HepG2 (cell line): ENCODE measurements around the gene MYH10. TPM values are rescaled to one million over a fixed set of nuclear protein-coding genes. Genes with fewer than 3 reads are reported as not detected.

Source experiments
- ARID4A ChIP-seq: sonication (generic); formaldehyde crosslinking; IDR thresholded peaks from 2 replicates; pipeline ENCODE4 v1.5.0; 2020; ENCODE audit warnings: mild to moderate bottlenecking, missing genetic modification reagents, borderline replicate concordance
- BORCS8-MEF2B ChIP-seq: sonication (generic); formaldehyde crosslinking; IDR thresholded peaks from 2 replicates; pipeline ENCODE4 v1.8.0; 2022; ENCODE audit warnings: mild to moderate bottlenecking, missing genetic modification reagents
- HMGXB4 ChIP-seq, 2 experiments: sonication (generic) in 1 of 2; formaldehyde crosslinking in 1 of 2; IDR thresholded peaks; 2 replicates each; pipeline versions ENCODE4 v1.4.0 to v1.6.1; 2018 to 2020; ENCODE audit warnings: missing genetic modification reagents in 2 of 2, borderline replicate concordance in 1 of 2, low read depth in 1 of 2, mild to moderate bottlenecking in 1 of 2, missing biosample characterization in 1 of 2
- TAF15 ChIP-seq: fragments of 200-400 bp; formaldehyde crosslinking; IDR thresholded peaks from one replicate; pipeline ENCODE4 v1.6.1; 2018; ENCODE audit warnings: mild to moderate bottlenecking, low read depth, low read length; ENCODE audit not compliant: poor library complexity, severe bottlenecking
- TRIM22 ChIP-seq: fragments of 450-650 bp; IDR thresholded peaks from 2 replicates; pipeline ENCODE4 v1.6.1; 2017
- ZNF335 ChIP-seq: sonication (generic); formaldehyde crosslinking; IDR thresholded peaks from 2 replicates; pipeline ENCODE4 v1.4.0; 2020; ENCODE audit warnings: missing genetic modification reagents
- ZNF430 ChIP-seq: sonication (generic); formaldehyde crosslinking; IDR thresholded peaks from 2 replicates; pipeline ENCODE4 v1.9.0; 2021; ENCODE audit warnings: mild to moderate bottlenecking, missing genetic modification reagents
- ZNF549 ChIP-seq: sonication (generic); formaldehyde crosslinking; IDR thresholded peaks from 2 replicates; pipeline ENCODE4 v1.5.0; 2020; ENCODE audit warnings: missing genetic modification reagents
- ZNF567 ChIP-seq: sonication (generic); formaldehyde crosslinking; IDR thresholded peaks from 2 replicates; pipeline ENCODE4 v1.8.1; 2023; ENCODE audit warnings: mild to moderate bottlenecking, missing genetic modification reagents, borderline replicate concordance
- ZNF574 ChIP-seq: sonication (generic); formaldehyde crosslinking; IDR thresholded peaks from 2 replicates; pipeline ENCODE4 v1.4.0; 2020; ENCODE audit warnings: missing genetic modification reagents
- ZNF687 ChIP-seq: sonication (generic); formaldehyde crosslinking; IDR thresholded peaks from 2 replicates; pipeline ENCODE4 v1.5.1; 2020; ENCODE audit warnings: mild to moderate bottlenecking, missing genetic modification reagents, moderate library complexity
- ZNF776 ChIP-seq: sonication (generic); formaldehyde crosslinking; IDR thresholded peaks from 2 replicates; pipeline ENCODE4 v1.4.0; 2020; ENCODE audit warnings: mild to moderate bottlenecking, missing genetic modification reagents
- polyA plus RNA-seq, 8 experiments: library from polyadenylated mRNA; depleted of rRNA in 3 of 8; stranded (reverse) in 7 of 8; unstranded in 1 of 8; fragments of >200 nt; fragmentation: Illumina TruSeq in 4 of 8; extraction: Trizol in 4 of 8; gene quantifications; 2 replicates each; pipeline versions ENCODE4 v1.2.1 to v1.2.3, GENCODE V29; 2011 to 2016; ENCODE audit warnings: low read depth in 4 of 8, missing spikeins in 1 of 8, mixed read lengths in 1 of 8; ENCODE audit not compliant: insufficient read depth in 1 of 8
- total RNA-seq, 5 experiments: library from RNA; depleted of rRNA; stranded (reverse); fragments of >200 nt; fragmentation: Illumina TruSeq; extraction: Trizol; gene quantifications; 2 replicates each; pipeline ENCODE4 v1.2.3, GENCODE V29; 2016; ENCODE audit warnings: low read depth in 1 of 5

Gene MYH10
- total and polyA plus RNA-seq, 2 of the 13 experiments (the other 11 are each of a cell fraction or from before 2014, with no cell fraction given) = 43.4 to 68.6 TPM

GRCh38 chr17:8629371-8630226 is 926 bp downstream of the MYH10 start (continued):
- TF ChIP-seq BORCS8-MEF2B (CRISPR knock-in tag) (no peak), ZNF567 (CRISPR knock-in tag) (no peak), ZNF335 (CRISPR knock-in tag) (no peak), HMGXB4 (CRISPR knock-in tag; IDR thresholded peaks at IDR 0.05; ENCODE audit: borderline replicate concordance in 1 of 2, low read depth in 1 of 2) (peak in 1 of 2 experiments; percentile 37; a peak in 1 of 4 replicates), ZNF549 (CRISPR knock-in tag) (no peak), ZNF776 (CRISPR knock-in tag) (peak; percentile 68; the same call in 1 of the 2 replicates), ARID4A (CRISPR knock-in tag) (peak; percentile 32; the same call in 1 of the 2 replicates), ZNF574 (CRISPR knock-in tag) (peak; percentile 43), ZNF430 (CRISPR knock-in tag) (no peak), TAF15 (no peak), TRIM22 (no peak), ZNF687 (CRISPR knock-in tag) (peak; percentile 56)
